MCF 10A (cell line): ENCODE measurements around the gene SEMA3D. TPM values are rescaled to one million over a fixed set of nuclear protein-coding genes. Genes with fewer than 3 reads are reported as not detected.
A peak's percentile ranks its signal among the peaks of the same experiment; 100 is the strongest.

Experiments
- Bru-seq: library from RNA; stranded (reverse); fragments of 400-500 nt; gene quantifications from one replicate; lab custom pipeline; 2021; lab: Mats Ljungman, UMichigan
- BruChase-seq, 2 experiments: library from RNA; stranded (reverse); fragments of 400-500 nt; gene quantifications; one replicate each; lab custom pipeline; 2021; lab: Mats Ljungman, UMichigan
- BruUV-seq: library from RNA; stranded (reverse); fragments of 400-500 nt; replicated peaks from 2 replicates; lab custom pipeline; 2021; lab: Mats Ljungman, UMichigan
- CTCF ChIA-PET: fragments of 300-600 bp; sonication (Branson Sonifier 250); formaldehyde crosslinking; extraction: SDS; loops from one replicate; lab custom pipeline; 2021; ENCODE audit warnings: antibody characterized with exemption, inconsistent platforms; lab: Yijun Ruan, JAX
- POLR2A ChIA-PET: fragments of 300-600, 350-650 bp; sonication (Branson Sonifier 250); formaldehyde crosslinking; extraction: SDS; loops from one replicate; lab custom pipeline; 2020; ENCODE audit warnings: antibody characterized with exemption, inconsistent platforms; lab: Yijun Ruan, JAX
- DNase-seq: peaks from one replicate; pipeline ENCODE4 v3.0.0-alpha.2; 2018; ENCODE audit not compliant: unreplicated experiment
- H3K27ac Mint-ChIP-seq: one replicate; pipeline ENCODE4 v1.8.0; 2022; ENCODE audit warnings: mild to moderate bottlenecking, low read depth, mixed read lengths; ENCODE audit not compliant: unreplicated experiment
- H3K27me3 Mint-ChIP-seq: one replicate; pipeline ENCODE4 v1.8.0; 2022; ENCODE audit warnings: mixed read lengths; ENCODE audit not compliant: insufficient read depth, unreplicated experiment
- H3K36me3 Mint-ChIP-seq: one replicate; pipeline ENCODE4 v1.8.0; 2022; ENCODE audit warnings: mild to moderate bottlenecking, moderate library complexity, mixed read lengths; ENCODE audit not compliant: insufficient read depth, unreplicated experiment
- H3K4me1 Mint-ChIP-seq: one replicate; pipeline ENCODE4 v1.8.0; 2022; ENCODE audit warnings: mixed read lengths; ENCODE audit not compliant: insufficient read depth, unreplicated experiment
- H3K4me3 Mint-ChIP-seq: one replicate; pipeline ENCODE4 v1.8.0; 2022; ENCODE audit warnings: mild to moderate bottlenecking, moderate library complexity, mixed read lengths; ENCODE audit not compliant: unreplicated experiment
- H3K9me3 Mint-ChIP-seq: one replicate; pipeline ENCODE4 v1.8.0; 2022; ENCODE audit warnings: mixed read lengths; ENCODE audit not compliant: unreplicated experiment
- CTCF ChIP-seq: fragments of 200-600 bp; IDR thresholded peaks from one replicate; pipeline ENCODE4 v1.8.0; 2022; ENCODE audit warnings: antibody characterized with exemption, mild to moderate bottlenecking; ENCODE audit not compliant: unreplicated experiment
- intact Hi-C: fragments of 100-400 bp; cut with micrococcal nuclease; formaldehyde crosslinking; loops from 2 replicates; pipeline ENCODE4 v1.14.1; 2022
- long read RNA-seq: library from polyadenylated mRNA; stranded (forward); transcript quantifications from one replicate; pipeline ENCODE4 v2.0.0, GENCODE V29; 2022
- total RNA-seq: library from RNA; stranded (reverse); gene quantifications from 2 replicates; pipeline ENCODE4 v1.2.3, GENCODE V29; 2022

SEMA3D gene
- total RNA-seq = not detected in 2 replicates
- Bru-seq, nascent RNA = not detected
- percentile 1 among the genes with signal in this experiment for BruChase-seq, experiment 1, labeled RNA remaining after a 6-hour chase
- BruChase-seq, experiment 2, labeled RNA remaining after a 2-hour chase = not detected
- long read RNA-seq = 0 reads

GRCh38 chr7:85186521-85187241, at the start of gene SEMA3D:
Gene SEMA3D (minus strand): TSS chr7:85187056. CDS start chr7:85121891, 65,165 bp downstream.
- ChIA-PET POLR2A (no interaction called here), CTCF (interaction anchor here (0.5 to 1.6 kb wide), 4 partner anchors 82 to 1251 kb away, joined by 3 to 6 read pairs (median 5); no protein-coding TSS in a partner anchor)
- DNase-seq = peak; percentile 47
- peaks cover 10% of the 10 kb centered on the region for H3K4me1 Mint-ChIP-seq
- H3K9me3 Mint-ChIP-seq = no peaks in the 10 kb centered on the region
- H3K27me3 Mint-ChIP-seq = peaks cover 84% of the 10 kb centered on the region
- TF ChIP-seq CTCF = peak; percentile 59
- no peaks in the 10 kb centered on the region for H3K36me3 Mint-ChIP-seq
- H3K27ac Mint-ChIP-seq = no peak within 1 kb of the TSS
- H3K4me3 Mint-ChIP-seq = peak within 1 kb of the TSS; percentile 50
- BruUV-seq = no TSS peak
- intact Hi-C loops = loop anchor here (2.0 to 10.0 kb wide), 2 partner anchors 368 to 648 kb away; no protein-coding TSS in a partner anchor

GRCh38 chr7:85234730-85235129, 47.9 kb upstream of the SEMA3D start:
- POLR2A ChIA-PET = no interaction called here
- Mint-ChIP-seq H3K27ac (no peak overlapping the region), H3K27me3 (peaks cover 90% of the 10 kb centered on the region), H3K4me3 (no peak overlapping the region), H3K36me3 (no peaks in the 10 kb centered on the region), H3K9me3 (no peaks in the 10 kb centered on the region), H3K4me1 (no peaks in the 10 kb centered on the region)
- no peak for TF ChIP-seq CTCF
- intact Hi-C loops = no loop called here
- CTCF ChIA-PET = no interaction called here
- no TSS peak for BruUV-seq
- DNase-seq = no peak

GRCh38 chr7:85232068-85232467, 45.2 kb upstream of the SEMA3D start:
- TF ChIP-seq CTCF = no peak
- no peak overlapping the region for H3K27ac Mint-ChIP-seq
- no TSS peak for BruUV-seq
- no peak for DNase-seq
- peaks cover 83% of the 10 kb centered on the region for H3K27me3 Mint-ChIP-seq
- H3K9me3 Mint-ChIP-seq = no peaks in the 10 kb centered on the region
- intact Hi-C loops = no loop called here
- POLR2A ChIA-PET = no interaction called here
- H3K4me3 Mint-ChIP-seq = no peak overlapping the region
- CTCF ChIA-PET = interaction anchor here (0.6 kb wide), 2 partner anchors 219 to 318 kb away, joined by 3 read pairs; no protein-coding TSS in a partner anchor
- no peaks in the 10 kb centered on the region for H3K36me3 Mint-ChIP-seq
- H3K4me1 Mint-ChIP-seq = no peaks in the 10 kb centered on the region

GRCh38 chr7:85230623-85231022, 43.8 kb upstream of the SEMA3D start:
- no peak for TF ChIP-seq CTCF
- no peaks in the 10 kb centered on the region for H3K36me3 Mint-ChIP-seq
- H3K27ac Mint-ChIP-seq = no peak overlapping the region
- H3K4me3 Mint-ChIP-seq = no peak overlapping the region
- BruUV-seq = no TSS peak
- ChIA-PET CTCF (interaction anchor here (0.6 kb wide), 1 partner anchor 82 kb away, joined by 4 read pairs; no protein-coding TSS in a partner anchor), POLR2A (no interaction called here)
- intact Hi-C loops = no loop called here
- H3K9me3 Mint-ChIP-seq = no peaks in the 10 kb centered on the region
- DNase-seq = no peak
- H3K4me1 Mint-ChIP-seq = no peaks in the 10 kb centered on the region
- H3K27me3 Mint-ChIP-seq = peaks cover 87% of the 10 kb centered on the region
